Eye (tissue), 1 donor: Measurements from ENCODE around the gene RNMT.
"Not testable (repeated sequence)": the region's sequence is repeated elsewhere in the genome, so short reads cannot be mapped to it uniquely, and the experiment has no call there.

Experiments
- DNase-seq: peaks from one replicate; pipeline ENCODE4 v3.0.0-alpha.2; 2015

RNMT gene

GRCh38 chr18:13745696-13746095 is 19.2 kb downstream of the RNMT start:
- DNase-seq = peak; percentile 24

DNA sequence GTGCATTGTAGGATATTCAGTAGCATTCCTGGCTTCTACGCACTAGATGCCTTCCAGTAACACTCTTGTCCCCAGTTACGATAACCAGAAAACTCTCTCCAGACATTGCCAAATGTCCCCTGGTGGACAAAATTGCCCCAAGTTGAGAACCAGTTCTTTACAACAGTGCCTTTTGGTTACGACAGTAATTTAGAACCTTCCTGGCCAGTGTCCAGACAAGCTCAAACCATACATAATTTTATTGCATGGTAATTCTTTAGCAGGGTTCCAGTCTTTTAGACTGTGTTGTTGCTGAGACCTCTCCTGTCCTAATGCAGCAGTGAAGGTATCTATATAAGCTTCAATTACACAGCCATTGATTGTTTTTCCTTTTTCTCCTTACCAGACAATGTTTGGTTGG is 20.2 kb downstream of the RNMT start:
- DNase-seq = no peak

- not testable (repeated sequence) for DNase-seq
Measured at GRCh38 chr18:13751599-13751998, 25.1 kb downstream of the RNMT start.

GRCh38 chr18:13756261-13756660 is 29.8 kb downstream of the RNMT start:
- DNase-seq = no peak

DNA sequence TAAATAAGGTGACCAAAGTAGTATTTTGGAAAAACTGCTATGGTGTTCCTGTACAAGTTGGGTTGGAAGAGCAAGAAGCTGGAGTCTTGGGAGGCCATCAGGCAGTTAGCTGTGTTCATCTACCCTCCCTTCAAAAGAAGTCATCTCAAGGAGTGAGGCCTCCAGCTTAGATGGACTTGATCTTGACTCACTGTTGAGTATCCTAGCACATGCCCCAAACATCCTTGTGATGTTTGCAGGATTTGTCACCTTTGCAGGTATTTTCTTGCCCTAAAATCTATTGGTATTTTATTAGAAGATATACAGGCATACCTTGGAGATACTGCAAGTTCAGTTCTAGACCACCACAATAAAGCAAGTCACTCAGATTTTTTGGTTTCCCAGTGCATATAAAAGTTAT is 30.2 kb downstream of the RNMT start:
- no peak for DNase-seq

DNA sequence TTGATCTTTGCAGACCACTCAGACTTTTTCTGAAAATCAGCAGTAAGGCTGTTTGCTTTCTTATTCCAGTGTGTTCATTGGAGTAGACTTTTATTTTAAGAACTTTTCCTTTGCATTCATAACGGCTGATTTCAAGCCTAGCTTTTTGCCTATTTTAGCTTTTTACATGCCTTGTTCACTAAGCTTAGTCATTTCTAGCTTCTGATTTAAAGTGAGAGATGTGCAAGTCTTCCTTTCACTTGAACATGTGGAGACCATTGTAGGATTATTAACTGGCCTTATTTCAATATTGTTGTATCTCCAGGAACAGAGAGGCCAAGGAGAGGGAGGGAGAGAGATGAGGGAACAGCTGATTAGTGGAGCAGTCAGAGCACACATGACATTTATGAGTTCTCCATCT is 32.1 kb downstream of the RNMT start:
- no peak for DNase-seq

GRCh38 chr18:13760047-13760446 is 33.6 kb downstream of the RNMT start:
- DNase-seq = no peak

DNA sequence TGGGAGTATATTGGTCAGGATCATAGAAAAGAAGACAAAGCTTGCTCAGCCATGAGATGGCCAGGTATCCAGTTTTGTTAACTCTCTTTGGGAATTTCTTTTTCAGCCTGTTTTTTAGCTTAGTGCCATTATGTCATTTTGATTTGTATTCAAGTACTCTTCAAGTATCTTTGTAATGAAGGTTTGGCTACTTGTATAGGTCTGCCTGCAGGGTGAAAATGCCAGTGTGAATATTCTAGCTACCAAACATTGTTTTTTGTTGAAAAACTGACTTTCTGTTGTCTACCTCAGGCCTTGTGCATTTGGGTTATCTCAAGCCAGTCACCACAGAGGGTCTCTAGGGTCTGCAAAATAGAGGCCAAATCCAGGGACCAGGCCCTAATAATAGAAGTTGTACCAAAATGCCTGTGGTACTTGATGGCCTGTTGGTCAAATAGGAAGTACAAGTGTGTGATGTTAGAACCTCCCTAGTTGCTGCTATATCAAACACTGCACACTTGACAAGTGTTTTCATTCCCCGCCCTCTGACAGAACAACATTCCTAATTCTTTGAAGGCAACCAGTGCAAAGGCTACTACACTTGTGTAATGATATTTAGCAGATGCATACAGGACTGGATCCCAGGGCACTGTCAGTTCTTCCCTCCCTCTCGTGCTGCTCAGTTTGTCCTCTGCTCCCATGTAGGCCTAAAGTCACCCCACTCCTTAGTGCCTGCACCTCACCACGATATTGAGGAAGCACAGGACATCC is 36.4 kb downstream of the RNMT start:
- no peak for DNase-seq

DNA sequence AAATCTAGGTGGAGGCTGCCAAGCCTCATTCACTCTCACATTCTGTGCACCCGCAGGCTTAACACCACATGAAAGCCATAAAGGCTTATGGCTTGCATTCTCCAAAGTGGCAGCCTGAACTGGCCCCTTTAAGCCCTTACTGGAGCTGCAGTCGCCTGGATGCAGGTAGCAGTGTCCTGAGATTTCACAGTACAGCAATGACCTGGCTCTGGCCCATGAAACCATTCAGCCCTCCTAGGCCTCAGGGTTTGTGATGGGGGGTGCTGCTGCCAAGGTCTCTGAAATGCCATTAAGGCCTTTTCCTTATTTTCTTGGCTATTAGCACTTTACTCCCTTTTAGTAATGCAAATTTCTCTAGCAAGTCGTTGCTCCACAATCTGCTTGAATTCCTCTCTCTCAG is 48.6 kb downstream of the RNMT start:
- no peak for DNase-seq

GRCh38 chr18:13791181-13791580 is 64.7 kb downstream of the RNMT start:
- no peak for DNase-seq

DNA sequence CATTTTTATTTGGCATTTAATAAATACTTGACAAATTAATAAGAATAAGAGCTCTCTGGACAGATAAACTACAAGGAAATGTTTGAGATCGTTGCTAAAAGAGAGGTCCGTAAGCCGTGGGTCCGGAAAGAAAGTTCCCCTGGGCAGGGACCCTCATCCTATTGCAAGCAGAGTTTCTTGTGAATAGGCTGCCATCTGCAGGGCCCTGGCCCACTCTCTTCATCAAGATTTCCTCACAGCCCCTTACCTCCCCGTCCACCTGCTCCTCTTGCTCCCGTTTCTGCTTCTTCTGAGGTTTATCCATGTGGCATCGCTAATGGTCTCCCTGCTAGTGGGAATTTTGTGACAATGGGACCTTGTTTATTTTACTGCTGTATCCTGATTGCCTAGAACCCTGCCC is 67.3 kb downstream of the RNMT start:
- DNase-seq = no peak

DNA sequence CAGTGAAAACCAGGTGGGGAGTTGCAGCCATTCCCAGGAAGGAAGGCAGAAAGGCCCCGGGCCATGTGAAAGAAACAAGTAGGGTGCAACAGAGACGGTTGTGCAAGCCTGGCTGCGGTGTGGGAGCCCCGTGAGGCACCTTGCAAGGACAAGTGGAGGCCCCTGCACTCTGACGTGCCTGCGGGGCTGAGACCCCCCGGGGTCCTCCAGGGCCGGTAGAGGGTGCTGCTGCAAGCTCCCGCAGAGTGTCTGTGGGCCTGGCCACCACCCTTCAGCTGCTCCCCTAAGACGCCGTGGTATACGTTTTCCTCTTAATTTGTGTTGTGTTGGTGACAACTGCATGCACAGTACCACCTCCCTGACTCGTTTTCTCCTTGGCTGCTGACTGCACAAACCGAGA is 70.0 kb downstream of the RNMT start:
- no peak for DNase-seq

GRCh38 chr18:13797157-13797611 is 70.7 kb downstream of the RNMT start:
- no peak for DNase-seq

- DNase-seq = no peak
Measured at GRCh38 chr18:13799396-13799795, 72.9 kb downstream of the RNMT start.

GRCh38 chr18:13800505-13801259 is 74.2 kb downstream of the RNMT start:
- DNase-seq = peak; percentile 81

DNA sequence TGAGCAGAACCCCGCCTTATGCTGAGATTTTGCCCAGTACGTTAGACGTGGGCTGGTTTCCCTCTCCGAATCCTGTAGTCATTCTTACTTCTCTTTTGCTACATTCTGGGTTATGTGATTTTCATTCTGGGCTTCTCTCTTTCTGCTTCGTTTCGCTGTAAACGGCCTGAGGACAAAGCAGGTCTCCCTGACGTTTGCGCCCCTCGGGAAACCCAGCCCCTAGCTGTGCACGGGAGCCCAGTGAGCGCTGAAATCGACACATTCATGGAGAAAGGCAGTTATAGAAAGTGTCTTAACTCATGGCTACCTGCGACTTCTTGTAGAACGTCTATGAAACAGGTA is 74.8 kb downstream of the RNMT start:
- no peak for DNase-seq

- DNase-seq = no peak
Measured at GRCh38 chr18:13804305-13804704, 77.8 kb downstream of the RNMT start.

DNA sequence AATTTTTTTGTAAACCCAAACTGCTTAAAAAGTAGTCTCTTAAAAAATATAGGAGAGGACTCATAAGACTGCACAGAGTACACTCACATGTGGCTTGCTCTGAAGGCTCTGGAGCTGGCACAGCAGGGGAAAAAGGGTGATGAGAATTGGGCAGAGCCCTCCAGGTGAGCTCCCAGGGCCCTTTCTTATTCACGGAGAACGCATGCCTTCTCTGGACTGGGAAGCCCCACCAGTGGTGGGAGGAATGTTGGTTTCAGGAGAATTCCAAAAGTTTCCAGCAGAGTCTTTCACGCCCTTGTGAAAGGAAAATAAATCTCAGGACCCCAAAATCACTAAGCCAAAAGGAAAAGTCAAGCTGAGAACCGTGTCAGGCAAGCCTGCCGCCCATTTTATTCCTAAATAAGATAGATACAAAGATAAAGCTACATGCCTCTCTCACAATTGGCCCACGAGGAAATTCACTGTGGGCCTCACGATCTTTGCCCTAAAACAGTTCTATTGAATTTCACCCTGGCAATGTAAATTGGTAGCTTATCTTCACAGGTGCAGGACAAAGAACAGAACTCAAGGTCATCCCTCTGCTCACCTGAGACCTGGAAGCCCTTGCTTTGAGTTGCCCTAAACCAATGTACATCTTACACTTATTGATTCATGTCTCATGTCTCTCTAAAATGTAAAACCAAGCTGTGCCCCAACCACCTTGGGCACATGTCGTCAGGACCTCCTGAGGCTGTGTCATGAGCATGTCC is 82.0 kb downstream of the RNMT start:
- no peak for DNase-seq

- no peak for DNase-seq
Measured at GRCh38 chr18:13809043-13809430, 82.6 kb downstream of the RNMT start.

DNA sequence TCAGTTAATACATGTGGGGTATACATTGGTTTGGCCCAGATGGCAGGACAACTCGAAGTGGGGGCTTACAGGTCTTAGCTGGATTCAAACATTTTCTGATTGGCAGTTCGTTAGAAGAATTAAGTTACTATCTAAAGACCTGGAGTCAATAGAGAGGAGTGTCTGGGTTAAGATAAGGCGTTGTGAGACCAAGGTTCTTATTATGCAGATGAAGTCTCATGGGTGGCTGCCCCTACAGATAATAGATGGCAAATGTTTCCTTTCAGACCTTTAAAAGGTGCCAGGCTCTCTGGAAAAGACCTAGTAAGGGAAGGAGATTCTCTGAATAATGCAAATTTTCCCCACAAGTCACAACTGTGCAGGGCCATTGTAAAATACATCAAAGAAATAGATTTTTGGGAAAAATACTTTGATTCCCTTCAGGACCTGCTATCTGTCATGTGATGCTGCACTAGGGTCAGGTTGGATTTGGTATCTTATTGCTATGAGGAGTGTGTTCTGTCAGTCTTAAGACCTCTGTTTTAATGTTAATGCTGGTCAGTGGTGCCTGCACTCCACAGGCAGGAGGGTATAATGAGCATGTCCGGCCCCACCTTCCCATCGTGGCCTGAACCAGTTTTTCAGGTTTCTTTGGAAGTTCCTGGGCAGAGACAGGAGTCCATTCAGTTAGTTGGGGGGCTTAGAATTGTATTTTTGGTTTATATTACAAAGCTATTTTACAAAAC is 83.2 kb downstream of the RNMT start:
- no peak for DNase-seq

- DNase-seq = no peak
Measured at GRCh38 chr18:13810950-13811485, 84.5 kb downstream of the RNMT start.

DNA sequence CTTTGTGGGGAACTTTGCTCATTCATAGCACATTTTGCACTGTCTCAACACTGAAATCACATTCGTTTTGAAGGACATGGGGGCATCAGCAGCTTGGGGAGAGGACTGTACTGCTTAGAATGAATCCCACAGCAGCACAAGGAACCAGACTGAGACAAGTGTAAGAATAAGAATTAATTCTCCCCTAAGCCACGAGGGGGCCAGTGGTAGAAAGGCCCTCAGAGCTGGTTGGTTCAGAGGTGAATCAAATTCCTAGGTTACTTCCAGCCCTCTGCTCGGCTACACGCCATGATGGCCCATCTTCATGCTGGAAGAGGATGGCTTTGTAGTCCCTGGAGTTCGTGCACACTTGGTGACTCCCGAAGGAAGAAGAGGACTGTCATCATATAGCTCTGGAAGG is 85.5 kb downstream of the RNMT start:
- DNase-seq = no peak
